Measurements from ENCODE around the gene IREB2.

GRCh38 chr15:78420766-78421165 lies 17.2 kb upstream of the IREB2 start:
- no peak for TF ChIP-seq CTCF (IDR thresholded peaks at IDR 0.05)
- no peak for TF ChIP-seq POLR2A (IDR thresholded peaks at IDR 0.05)
